Fibroblast of villous mesenchyme (primary cell): ENCODE results near the gene TRANK1. TPM values are rescaled to one million over a fixed set of nuclear protein-coding genes. Genes with fewer than 3 reads are reported as not detected.

Experiments used
- DNase-seq: peaks from one replicate; pipeline ENCODE4 v3.0.0-alpha.2; 2010; ENCODE audit warnings: low read depth
- H3K4me3 ChIP-seq: 2 replicates; pipeline ENCODE4 v1.5.1; 2011; ENCODE audit warnings: low read depth, mild to moderate bottlenecking, low read length
- CTCF ChIP-seq: IDR thresholded peaks from 2 replicates; pipeline ENCODE4 v1.5.1; 2012; ENCODE audit warnings: low read depth, mild to moderate bottlenecking, low read length; ENCODE audit not compliant: insufficient read depth
- total RNA-seq: library from RNA; depleted of rRNA; stranded (reverse); fragments of >200 nt; gene quantifications from 2 replicates; pipeline ENCODE4 v1.2.3, GENCODE V29; 2012

Gene TRANK1
- total RNA-seq, 1 donor = 13.4 TPM

GRCh38 chr3:36850743-36851142, 94.1 kb downstream of the TRANK1 start:
- no peak overlapping the region for H3K4me3 ChIP-seq
- TF ChIP-seq CTCF = no peak
- no peak for DNase-seq

- DNase-seq = no peak
- H3K4me3 ChIP-seq = no peak overlapping the region
- no peak for TF ChIP-seq CTCF
Measured at GRCh38 chr3:36846406-36846805, 98.4 kb downstream of the TRANK1 start.

GRCh38 chr3:36843065-36844051, 101.5 kb downstream of the TRANK1 start:
- peak; percentile 22 for DNase-seq

GRCh38 chr3:36842275-36842674, 102.6 kb downstream of the TRANK1 start:
- no peak overlapping the region for H3K4me3 ChIP-seq
- no peak for TF ChIP-seq CTCF
- no peak for DNase-seq

More at GRCh38 chr3:36843065-36844051, 101.5 kb downstream of the TRANK1 start:
- TF ChIP-seq CTCF = peak; percentile 58
- no peak overlapping the region for H3K4me3 ChIP-seq

GRCh38 chr3:36840453-36840921, 104.4 kb downstream of the TRANK1 start:
- no peak for DNase-seq
- no peak for TF ChIP-seq CTCF

GRCh38 chr3:36837089-36837488, 107.8 kb downstream of the TRANK1 start:
- DNase-seq = no peak
- TF ChIP-seq CTCF = peak; percentile 19
- H3K4me3 ChIP-seq = no peak overlapping the region

More at GRCh38 chr3:36840453-36840921, 104.4 kb downstream of the TRANK1 start:
- H3K4me3 ChIP-seq = no peak overlapping the region
